Body of pancreas (tissue), 4 donors: ENCODE results near the gene LMOD1.

Experiments
- POLR2A ChIP-seq, 3 donors: fragments of 450-650 bp; IDR thresholded peaks; one replicate each; pipeline ENCODE4 v1.6.1; 2016; ENCODE audit warnings: antibody characterized with exemption in 3 of 3, mild to moderate bottlenecking in 2 of 3
- TF ChIP-seq, protein P1 (sequence below), 7 experiments: fragments of 450-650 bp in 4 of 7; fragments of 200-600 bp in 3 of 7; sonication (generic) in 3 of 7; IDR thresholded peaks; one replicate each; pipeline ENCODE4 v1.5.1; 2016 to 2019; ENCODE audit warnings: antibody characterized with exemption in 7 of 7

DNA sequence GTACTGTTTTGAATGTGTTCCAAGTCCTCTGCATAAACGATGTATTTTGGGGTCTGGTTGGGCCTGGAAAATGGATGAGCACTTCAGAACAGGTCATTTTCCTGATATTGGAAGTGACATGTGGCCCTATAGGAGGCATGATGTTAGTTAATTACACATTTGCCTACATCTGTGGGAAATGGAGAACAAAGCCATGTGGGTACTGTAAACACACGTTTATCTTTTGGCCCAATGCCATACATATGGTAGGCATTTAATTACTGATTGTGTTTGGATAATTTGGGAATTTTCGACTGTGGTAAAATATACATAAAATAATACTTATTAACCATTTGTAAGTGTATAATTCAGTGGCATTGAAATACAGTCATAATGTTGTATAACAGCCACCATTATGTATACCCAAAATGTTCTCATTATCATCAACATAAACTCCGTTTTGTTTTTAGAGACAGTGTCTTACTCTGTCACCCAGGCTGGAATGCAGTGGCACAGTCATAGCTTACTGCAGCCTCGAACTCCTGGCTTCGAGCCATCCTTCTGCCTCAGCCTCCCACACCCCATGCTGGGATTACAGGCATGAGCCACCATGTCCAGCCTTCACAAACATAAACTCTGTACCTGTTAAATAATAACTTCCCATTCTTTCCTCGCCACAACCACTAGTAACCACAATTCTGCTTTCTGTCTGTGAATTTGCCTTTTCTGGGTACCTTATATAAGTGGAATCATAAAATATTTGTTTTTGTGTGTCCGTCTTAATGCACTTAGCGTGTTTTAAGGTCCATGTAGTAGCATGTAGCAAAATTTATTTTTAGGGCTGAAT, 24.2 kb upstream of the LMOD1 start:
- TF ChIP-seq POLR2A (IDR thresholded peaks at IDR 0.05), result no peak
- TF ChIP-seq, protein P1, sequence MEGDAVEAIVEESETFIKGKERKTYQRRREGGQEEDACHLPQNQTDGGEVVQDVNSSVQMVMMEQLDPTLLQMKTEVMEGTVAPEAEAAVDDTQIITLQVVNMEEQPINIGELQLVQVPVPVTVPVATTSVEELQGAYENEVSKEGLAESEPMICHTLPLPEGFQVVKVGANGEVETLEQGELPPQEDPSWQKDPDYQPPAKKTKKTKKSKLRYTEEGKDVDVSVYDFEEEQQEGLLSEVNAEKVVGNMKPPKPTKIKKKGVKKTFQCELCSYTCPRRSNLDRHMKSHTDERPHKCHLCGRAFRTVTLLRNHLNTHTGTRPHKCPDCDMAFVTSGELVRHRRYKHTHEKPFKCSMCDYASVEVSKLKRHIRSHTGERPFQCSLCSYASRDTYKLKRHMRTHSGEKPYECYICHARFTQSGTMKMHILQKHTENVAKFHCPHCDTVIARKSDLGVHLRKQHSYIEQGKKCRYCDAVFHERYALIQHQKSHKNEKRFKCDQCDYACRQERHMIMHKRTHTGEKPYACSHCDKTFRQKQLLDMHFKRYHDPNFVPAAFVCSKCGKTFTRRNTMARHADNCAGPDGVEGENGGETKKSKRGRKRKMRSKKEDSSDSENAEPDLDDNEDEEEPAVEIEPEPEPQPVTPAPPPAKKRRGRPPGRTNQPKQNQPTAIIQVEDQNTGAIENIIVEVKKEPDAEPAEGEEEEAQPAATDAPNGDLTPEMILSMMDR (IDR thresholded peaks at IDR 0.05), result no peak
